H1 (cell line): ENCODE data around the gene SLC7A6OS. TPM values are rescaled to one million over a fixed set of nuclear protein-coding genes. Genes with fewer than 3 reads are reported as not detected.

Source experiments
- SAP30 ChIP-seq: fragments of 300-600 bp; sonication (generic); IDR thresholded peaks from 2 replicates; pipeline ENCODE4 v1.7.1; 2012; ENCODE audit warnings: low read length, moderate library complexity, mild to moderate bottlenecking, inconsistent platforms; ENCODE audit not compliant: insufficient read depth, insufficient replicate concordance
- SP1 ChIP-seq: IDR thresholded peaks from 2 replicates; pipeline ENCODE4 v1.6.1; 2011; ENCODE audit warnings: low read depth, low read length
- SP4 ChIP-seq: IDR thresholded peaks from 2 replicates; pipeline ENCODE4 v1.6.1; 2012; ENCODE audit warnings: low read length, inconsistent platforms
- TAF7 ChIP-seq: optimal IDR thresholded peaks from 2 replicates; pipeline ENCODE3; 2011; ENCODE audit warnings: low read depth, mild to moderate bottlenecking, inconsistent platforms, low read length, moderate library complexity, borderline replicate concordance
- polyA plus RNA-seq, 7 experiments: library from polyadenylated mRNA; depleted of rRNA in 3 of 7; stranded (reverse) in 5 of 7; unstranded in 2 of 7; fragments of >200 nt in 5 of 7; fragments of 200-250 nt in 2 of 7; gene quantifications; 1 replicate in 5 of 7; 2 replicates in 1 of 7; 4 replicates in 1 of 7; pipeline versions ENCODE4 v1.2.1 to v1.2.3, GENCODE V29; 2011 to 2013; ENCODE audit warnings: missing spikeins in 2 of 7, mixed read lengths in 2 of 7
- total RNA-seq: library from RNA; stranded (reverse); fragmentation: NEBNext Ultra II Directional; extraction: Animal tissue kit (Norgen Biotek cat#: 25700); gene quantifications from 2 replicates; pipeline ENCODE4 v1.2.1, GENCODE V29; 2021
- TF ChIP-seq, protein P1 (sequence below): fragments of 300-600 bp; sonication (generic); IDR thresholded peaks from 2 replicates; pipeline ENCODE4 v1.7.1; 2012; ENCODE audit warnings: low read length, moderate library complexity, mild to moderate bottlenecking, inconsistent platforms; ENCODE audit not compliant: insufficient replicate concordance

SLC7A6OS gene
- total and polyA plus RNA-seq, 2 of the 8 experiments (the other 6 are each of a cell fraction or from before 2014, with no cell fraction given), result 7.3 to 21.3 TPM

DNA sequence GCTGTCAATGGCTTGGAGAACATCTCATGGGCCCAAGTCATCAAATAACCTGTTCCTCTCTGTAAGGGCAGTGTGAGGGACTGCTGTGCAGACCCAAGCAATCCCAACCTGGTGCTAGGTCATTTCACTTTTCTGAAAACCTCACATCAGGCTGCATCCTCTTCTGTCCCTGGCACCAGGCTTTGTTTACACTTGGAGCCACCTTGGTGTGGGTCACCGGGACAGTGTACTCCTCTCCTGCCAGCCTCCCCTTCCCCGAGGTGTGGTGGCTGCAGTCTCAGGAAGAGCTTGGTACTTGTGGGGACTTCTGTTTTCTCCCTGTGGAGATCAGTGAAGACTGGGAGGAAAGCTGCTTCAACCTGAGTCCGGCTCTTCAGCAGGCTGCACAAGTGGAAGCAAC, 12.4 kb downstream of the SLC7A6OS start (continued):
- TF ChIP-seq, protein P1, sequence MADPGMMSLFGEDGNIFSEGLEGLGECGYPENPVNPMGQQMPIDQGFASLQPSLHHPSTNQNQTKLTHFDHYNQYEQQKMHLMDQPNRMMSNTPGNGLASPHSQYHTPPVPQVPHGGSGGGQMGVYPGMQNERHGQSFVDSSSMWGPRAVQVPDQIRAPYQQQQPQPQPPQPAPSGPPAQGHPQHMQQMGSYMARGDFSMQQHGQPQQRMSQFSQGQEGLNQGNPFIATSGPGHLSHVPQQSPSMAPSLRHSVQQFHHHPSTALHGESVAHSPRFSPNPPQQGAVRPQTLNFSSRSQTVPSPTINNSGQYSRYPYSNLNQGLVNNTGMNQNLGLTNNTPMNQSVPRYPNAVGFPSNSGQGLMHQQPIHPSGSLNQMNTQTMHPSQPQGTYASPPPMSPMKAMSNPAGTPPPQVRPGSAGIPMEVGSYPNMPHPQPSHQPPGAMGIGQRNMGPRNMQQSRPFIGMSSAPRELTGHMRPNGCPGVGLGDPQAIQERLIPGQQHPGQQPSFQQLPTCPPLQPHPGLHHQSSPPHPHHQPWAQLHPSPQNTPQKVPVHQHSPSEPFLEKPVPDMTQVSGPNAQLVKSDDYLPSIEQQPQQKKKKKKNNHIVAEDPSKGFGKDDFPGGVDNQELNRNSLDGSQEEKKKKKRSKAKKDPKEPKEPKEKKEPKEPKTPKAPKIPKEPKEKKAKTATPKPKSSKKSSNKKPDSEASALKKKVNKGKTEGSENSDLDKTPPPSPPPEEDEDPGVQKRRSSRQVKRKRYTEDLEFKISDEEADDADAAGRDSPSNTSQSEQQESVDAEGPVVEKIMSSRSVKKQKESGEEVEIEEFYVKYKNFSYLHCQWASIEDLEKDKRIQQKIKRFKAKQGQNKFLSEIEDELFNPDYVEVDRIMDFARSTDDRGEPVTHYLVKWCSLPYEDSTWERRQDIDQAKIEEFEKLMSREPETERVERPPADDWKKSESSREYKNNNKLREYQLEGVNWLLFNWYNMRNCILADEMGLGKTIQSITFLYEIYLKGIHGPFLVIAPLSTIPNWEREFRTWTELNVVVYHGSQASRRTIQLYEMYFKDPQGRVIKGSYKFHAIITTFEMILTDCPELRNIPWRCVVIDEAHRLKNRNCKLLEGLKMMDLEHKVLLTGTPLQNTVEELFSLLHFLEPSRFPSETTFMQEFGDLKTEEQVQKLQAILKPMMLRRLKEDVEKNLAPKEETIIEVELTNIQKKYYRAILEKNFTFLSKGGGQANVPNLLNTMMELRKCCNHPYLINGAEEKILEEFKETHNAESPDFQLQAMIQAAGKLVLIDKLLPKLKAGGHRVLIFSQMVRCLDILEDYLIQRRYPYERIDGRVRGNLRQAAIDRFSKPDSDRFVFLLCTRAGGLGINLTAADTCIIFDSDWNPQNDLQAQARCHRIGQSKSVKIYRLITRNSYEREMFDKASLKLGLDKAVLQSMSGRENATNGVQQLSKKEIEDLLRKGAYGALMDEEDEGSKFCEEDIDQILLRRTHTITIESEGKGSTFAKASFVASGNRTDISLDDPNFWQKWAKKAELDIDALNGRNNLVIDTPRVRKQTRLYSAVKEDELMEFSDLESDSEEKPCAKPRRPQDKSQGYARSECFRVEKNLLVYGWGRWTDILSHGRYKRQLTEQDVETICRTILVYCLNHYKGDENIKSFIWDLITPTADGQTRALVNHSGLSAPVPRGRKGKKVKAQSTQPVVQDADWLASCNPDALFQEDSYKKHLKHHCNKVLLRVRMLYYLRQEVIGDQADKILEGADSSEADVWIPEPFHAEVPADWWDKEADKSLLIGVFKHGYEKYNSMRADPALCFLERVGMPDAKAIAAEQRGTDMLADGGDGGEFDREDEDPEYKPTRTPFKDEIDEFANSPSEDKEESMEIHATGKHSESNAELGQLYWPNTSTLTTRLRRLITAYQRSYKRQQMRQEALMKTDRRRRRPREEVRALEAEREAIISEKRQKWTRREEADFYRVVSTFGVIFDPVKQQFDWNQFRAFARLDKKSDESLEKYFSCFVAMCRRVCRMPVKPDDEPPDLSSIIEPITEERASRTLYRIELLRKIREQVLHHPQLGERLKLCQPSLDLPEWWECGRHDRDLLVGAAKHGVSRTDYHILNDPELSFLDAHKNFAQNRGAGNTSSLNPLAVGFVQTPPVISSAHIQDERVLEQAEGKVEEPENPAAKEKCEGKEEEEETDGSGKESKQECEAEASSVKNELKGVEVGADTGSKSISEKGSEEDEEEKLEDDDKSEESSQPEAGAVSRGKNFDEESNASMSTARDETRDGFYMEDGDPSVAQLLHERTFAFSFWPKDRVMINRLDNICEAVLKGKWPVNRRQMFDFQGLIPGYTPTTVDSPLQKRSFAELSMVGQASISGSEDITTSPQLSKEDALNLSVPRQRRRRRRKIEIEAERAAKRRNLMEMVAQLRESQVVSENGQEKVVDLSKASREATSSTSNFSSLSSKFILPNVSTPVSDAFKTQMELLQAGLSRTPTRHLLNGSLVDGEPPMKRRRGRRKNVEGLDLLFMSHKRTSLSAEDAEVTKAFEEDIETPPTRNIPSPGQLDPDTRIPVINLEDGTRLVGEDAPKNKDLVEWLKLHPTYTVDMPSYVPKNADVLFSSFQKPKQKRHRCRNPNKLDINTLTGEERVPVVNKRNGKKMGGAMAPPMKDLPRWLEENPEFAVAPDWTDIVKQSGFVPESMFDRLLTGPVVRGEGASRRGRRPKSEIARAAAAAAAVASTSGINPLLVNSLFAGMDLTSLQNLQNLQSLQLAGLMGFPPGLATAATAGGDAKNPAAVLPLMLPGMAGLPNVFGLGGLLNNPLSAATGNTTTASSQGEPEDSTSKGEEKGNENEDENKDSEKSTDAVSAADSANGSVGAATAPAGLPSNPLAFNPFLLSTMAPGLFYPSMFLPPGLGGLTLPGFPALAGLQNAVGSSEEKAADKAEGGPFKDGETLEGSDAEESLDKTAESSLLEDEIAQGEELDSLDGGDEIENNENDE, result no peak
- TF ChIP-seq TAF7 (no peak), SAP30 (no peak), SP4 (no peak), SP1 (no peak)
- TF ChIP-seq, all 59 proteins: peak for 0
